C4-2B (cell line): ENCODE results near the gene ALG5.

Experiments
- CTCF ChIP-seq: fragments of 450-650 bp; conservative IDR thresholded peaks from 2 replicates; pipeline ENCODE4 v1.5.1; 2017; ENCODE audit warnings: mild to moderate bottlenecking
- ZFX ChIP-seq: fragments of 450-650 bp; IDR thresholded peaks from 2 replicates; pipeline ENCODE4 v1.6.1; 2017

- TF ChIP-seq CTCF (no peak), ZFX (no peak)
Observed at GRCh38 chr13:36997716-36998427, 1.3 kb downstream of the ALG5 start.
